Measurements from ENCODE around the gene OR2Y1.
"Not testable (repeated sequence)": the region's sequence is repeated elsewhere in the genome, so short reads cannot be mapped to it uniquely, and the experiment has no call there.

The OR2Y1 gene

GRCh38 chr5:180736536-180736935 lies 3.3 kb downstream of the OR2Y1 start:
- DNase-seq, result no peak

- no peak for DNase-seq
Observed at GRCh38 chr5:180724944-180725343, 14.9 kb downstream of the OR2Y1 start.

GRCh38 chr5:180723936-180724335 lies 15.9 kb downstream of the OR2Y1 start:
- DNase-seq, result no peak

- no peak for DNase-seq
Observed at GRCh38 chr5:180720486-180720885, 19.4 kb downstream of the OR2Y1 start.

GRCh38 chr5:180719781-180720180 lies 20.1 kb downstream of the OR2Y1 start:
- no peak for DNase-seq

GRCh38 chr5:180718810-180719453 lies 20.9 kb downstream of the OR2Y1 start:
- no peak for DNase-seq

- DNase-seq, result no peak
Observed at GRCh38 chr5:180717989-180718388, 21.9 kb downstream of the OR2Y1 start.

GRCh38 chr5:180704362-180704761 lies 35.5 kb downstream of the OR2Y1 start:
- no peak for DNase-seq

GRCh38 chr5:180703912-180704311 lies 35.9 kb downstream of the OR2Y1 start:
- no peak for DNase-seq

GRCh38 chr5:180703371-180703770 lies 36.5 kb downstream of the OR2Y1 start:
- not testable (repeated sequence) for DNase-seq

GRCh38 chr5:180700440-180700839 lies 39.4 kb downstream of the OR2Y1 start:
- DNase-seq, result not testable (repeated sequence)

GRCh38 chr5:180699042-180699441 lies 40.8 kb downstream of the OR2Y1 start:
- DNase-seq, result no peak

- no peak for DNase-seq
Observed at GRCh38 chr5:180696116-180696515, 43.7 kb downstream of the OR2Y1 start.

- DNase-seq, result no peak
Observed at GRCh38 chr5:180692429-180692828, 47.4 kb downstream of the OR2Y1 start.

- no peak for DNase-seq
Observed at GRCh38 chr5:180691046-180691445, 48.8 kb downstream of the OR2Y1 start.

GRCh38 chr5:180690562-180690961 lies 49.3 kb downstream of the OR2Y1 start:
- DNase-seq, result no peak

GRCh38 chr5:180689775-180690174 lies 50.1 kb downstream of the OR2Y1 start:
- DNase-seq, result no peak

Measured in NCI-H510A (cell line).